Endothelial cell of umbilical vein (primary cell): ENCODE measurements around the gene SLC12A5. TPM values are rescaled to one million over a fixed set of nuclear protein-coding genes. Genes with fewer than 3 reads are reported as not detected.

ENCODE experiments used
- BruUV-seq: library from RNA; stranded (reverse); fragments of 400-500 nt; replicated peaks from 2 replicates; lab custom pipeline; 2021; lab: Mats Ljungman, UMichigan
- CTCF ChIA-PET: fragments of 300-600, 350-600 bp; sonication (Branson Sonifier 250); formaldehyde crosslinking; loops from one replicate; lab custom pipeline; 2021; ENCODE audit warnings: antibody characterized with exemption, inconsistent platforms; lab: Charles Lee
- POLR2A ChIA-PET: fragments of 300-600, 350-600 bp; sonication (Branson Sonifier 250); formaldehyde crosslinking; loops from one replicate; lab custom pipeline; 2021; ENCODE audit warnings: antibody characterized with exemption, inconsistent platforms; lab: Charles Lee
- DNase-seq: peaks from one replicate; pipeline ENCODE4 v3.0.0-alpha.2; 2011; ENCODE audit warnings: low read depth, low spot score
- FAIRE-seq: peaks from 2 replicates; lab custom pipeline; 2011; peaks lifted over from hg19 to GRCh38; lab: Jason Lieb, UNC
- H2AFZ ChIP-seq: 2 replicates; pipeline ENCODE4 v1.6.0; 2012; ENCODE audit warnings: low read depth, low read length, control low read depth, inconsistent platforms
- H3K27ac ChIP-seq: 2 replicates; pipeline ENCODE4 v1.5.1; 2011; ENCODE audit warnings: low read depth, mild to moderate bottlenecking, control low read depth, low read length, moderate library complexity; ENCODE audit not compliant: insufficient read depth
- H3K27me3 ChIP-seq, 2 experiments: 2 replicates each; pipeline versions ENCODE4 v1.6.0 to v1.6.1; 2011; ENCODE audit warnings: low read length in 2 of 2, mixed read lengths in 1 of 2; ENCODE audit not compliant: control insufficient read depth in 2 of 2, insufficient read depth in 2 of 2
- H3K36me3 ChIP-seq, 2 experiments: 2 replicates in 1 of 2; 3 replicates in 1 of 2; pipeline ENCODE4 v1.5.1; 2011; ENCODE audit warnings: low read length in 2 of 2, mild to moderate bottlenecking in 1 of 2, moderate library complexity in 1 of 2; ENCODE audit not compliant: control insufficient read depth in 2 of 2, insufficient read depth in 2 of 2; ENCODE audit errors: extremely low read depth in 1 of 2
- H3K4me1 ChIP-seq: 3 replicates; pipeline ENCODE4 v1.5.1; 2011; ENCODE audit warnings: mild to moderate bottlenecking, low read length; ENCODE audit not compliant: control insufficient read depth, insufficient read depth; ENCODE audit errors: extremely low read depth
- H3K4me2 ChIP-seq: 2 replicates; pipeline ENCODE4 v1.6.1; 2011; ENCODE audit warnings: low read length, control low read depth, mixed read lengths; ENCODE audit not compliant: insufficient read depth
- H3K4me3 ChIP-seq, 3 experiments: fragments of 200-600 bp in 1 of 3; sonication (generic), shearing (Covaris generic) in 1 of 3; replicated peaks in 1 of 3; 2 replicates each; pipeline ENCODE4 v1.5.1; 2011 to 2016; ENCODE audit warnings: control low read depth in 3 of 3, low read length in 3 of 3, mild to moderate bottlenecking in 2 of 3, inconsistent platforms in 1 of 3, low read depth in 1 of 3, moderate library complexity in 1 of 3; ENCODE audit not compliant: insufficient read depth in 1 of 3
- H3K79me2 ChIP-seq: 2 replicates; pipeline ENCODE4 v1.6.0; 2012; ENCODE audit warnings: low read length, inconsistent platforms; ENCODE audit not compliant: control insufficient read depth, insufficient read depth
- H3K9ac ChIP-seq: replicated peaks from 2 replicates; pipeline ENCODE3; 2011; ENCODE audit warnings: low read length, control low read depth; ENCODE audit not compliant: insufficient read depth; ENCODE audit errors: extremely low read depth
- H3K9me1 ChIP-seq: replicated peaks from 3 replicates; pipeline ENCODE4 v1.6.0; 2011; ENCODE audit warnings: mild to moderate bottlenecking, low read length; ENCODE audit not compliant: control insufficient read depth, insufficient read depth; ENCODE audit errors: extremely low read depth
- H3K9me3 ChIP-seq: replicated peaks from 2 replicates; pipeline ENCODE4 v1.5.1; 2012; ENCODE audit warnings: low read length, inconsistent platforms; ENCODE audit not compliant: control insufficient read depth, insufficient read depth
- H4K20me1 ChIP-seq: replicated peaks from 2 replicates; pipeline ENCODE3; 2011; ENCODE audit warnings: mild to moderate bottlenecking, low read length; ENCODE audit not compliant: control insufficient read depth, insufficient read depth; ENCODE audit errors: extremely low read depth
- CTCF ChIP-seq, 2 donors: IDR thresholded peaks; 1 replicate in 1 of 2; 2 replicates in 1 of 2; pipeline ENCODE4 v1.5.1; 2011; ENCODE audit warnings: low read length in 2 of 2, mild to moderate bottlenecking in 2 of 2, moderate library complexity in 2 of 2, control low read depth in 1 of 2, inconsistent platforms in 1 of 2, low read depth in 1 of 2; ENCODE audit not compliant: insufficient read depth in 1 of 2; ENCODE audit errors: extremely low read depth in 1 of 2
- EZH2 ChIP-seq: IDR thresholded peaks from 2 replicates; pipeline ENCODE4 v1.6.1; 2012; ENCODE audit warnings: borderline replicate concordance, low read depth, mild to moderate bottlenecking, moderate library complexity, low read length, inconsistent platforms; ENCODE audit not compliant: severe bottlenecking
- FOS ChIP-seq: IDR thresholded peaks from 2 replicates; pipeline ENCODE4 v1.6.1; 2011; ENCODE audit warnings: mild to moderate bottlenecking, low read length, moderate library complexity, borderline replicate concordance; ENCODE audit not compliant: insufficient read depth
- GATA2 ChIP-seq: IDR thresholded peaks from 2 replicates; pipeline ENCODE4 v1.7.0; 2011; ENCODE audit warnings: low read depth, mild to moderate bottlenecking, moderate library complexity, mixed read lengths, low read length; ENCODE audit not compliant: insufficient read length, insufficient read depth
- JUN ChIP-seq: IDR thresholded peaks from 2 replicates; pipeline ENCODE4 v1.6.1; 2011; ENCODE audit warnings: borderline replicate concordance, low read depth; ENCODE audit not compliant: insufficient read length, insufficient read depth
- MYC ChIP-seq: IDR thresholded peaks from one replicate; pipeline ENCODE4 v1.6.1; 2011; ENCODE audit warnings: mild to moderate bottlenecking, low read depth, low read length
- POLR2A ChIP-seq: IDR thresholded peaks from 2 replicates; pipeline ENCODE4 v1.6.1; 2012; ENCODE audit warnings: low read depth, mild to moderate bottlenecking, control low read depth, low read length
- POLR2AphosphoS5 ChIP-seq: IDR thresholded peaks from 2 replicates; pipeline ENCODE4 v1.6.1; 2012; ENCODE audit warnings: low read depth, mild to moderate bottlenecking, control low read depth, low read length, moderate library complexity; ENCODE audit not compliant: insufficient read depth
- dilution Hi-C: fragments of 300-500 bp; cut with MboI; formaldehyde crosslinking; loops from one replicate; pipeline ENCODE4 v1.15.0; 2019; ENCODE audit warnings: low sequenced_read_pairs; ENCODE audit not compliant: extremely low pct_ligation_motif_present
- intact Hi-C: fragments of 100-400 bp; cut with micrococcal nuclease; formaldehyde crosslinking; loops from one replicate; pipeline ENCODE4 v1.10.0; 2022
- polyA plus RNA-seq, 4 experiments: library from polyadenylated mRNA; depleted of rRNA in 3 of 4; stranded (reverse) in 3 of 4; unstranded in 1 of 4; fragments of >200 nt; gene quantifications; 2 replicates each; pipeline versions ENCODE4 v1.2.1 to v1.2.3, GENCODE V29; 2011 to 2012; ENCODE audit warnings: missing spikeins in 1 of 4
- total RNA-seq: library from RNA; stranded (reverse); gene quantifications from 2 replicates; pipeline ENCODE4 v1.2.3, GENCODE V29; 2021
- TF ChIP-seq, protein P1 (sequence below): IDR thresholded peaks from 2 replicates; pipeline ENCODE4 v1.6.1; 2011; ENCODE audit not compliant: insufficient read depth, insufficient read length

SLC12A5 gene
- total and polyA plus RNA-seq, 2 donors (not counting 3 experiments of a cell fraction or from before 2014, with no cell fraction given), result 1.6 to 2.3 TPM

DNA sequence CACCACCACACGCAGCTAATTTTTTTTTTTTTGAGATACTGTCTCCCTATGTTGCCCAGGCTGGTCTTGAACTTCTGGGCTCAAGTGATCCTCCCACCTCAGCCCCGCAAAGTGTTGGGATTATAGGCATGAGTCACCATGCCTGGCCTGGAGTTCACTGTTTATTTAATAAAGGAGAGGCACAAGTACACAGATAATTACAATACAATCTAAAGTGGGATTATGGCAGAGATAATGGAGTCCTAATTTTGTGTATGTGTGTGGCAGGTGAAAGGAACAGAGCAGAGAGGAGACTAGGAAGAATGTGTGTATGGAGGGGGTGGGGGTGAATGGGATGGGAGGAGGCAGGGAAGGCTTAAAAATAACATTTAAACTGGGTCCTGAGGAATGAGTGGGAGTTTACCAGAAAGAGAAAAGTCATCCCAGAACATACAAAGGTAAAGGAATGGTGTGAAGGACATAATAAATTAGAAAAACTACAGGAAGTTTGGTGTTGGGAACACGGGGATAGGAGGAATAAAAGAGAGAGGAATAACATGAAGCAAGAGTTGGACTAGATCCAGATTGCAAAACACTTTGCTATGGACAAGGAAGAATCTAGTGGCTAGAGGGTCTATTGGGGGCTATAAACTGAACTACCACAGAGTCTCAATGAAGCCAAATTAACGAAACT is 56.3 kb downstream of the SLC12A5 start:
- FAIRE-seq (no peak), DNase-seq (peak; percentile 13)
- TF ChIP-seq, protein P1, sequence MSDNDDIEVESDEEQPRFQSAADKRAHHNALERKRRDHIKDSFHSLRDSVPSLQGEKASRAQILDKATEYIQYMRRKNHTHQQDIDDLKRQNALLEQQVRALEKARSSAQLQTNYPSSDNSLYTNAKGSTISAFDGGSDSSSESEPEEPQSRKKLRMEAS, result no peak
- TF ChIP-seq POLR2AphosphoS5, result no peak
- TF ChIP-seq GATA2, result no peak
- TF ChIP-seq POLR2A, result no peak
- TF ChIP-seq CTCF (IDR thresholded peaks at IDR 0.05; ENCODE audit: extremely low read depth in 1 of 2, insufficient read depth in 1 of 2, low read depth in 1 of 2, low read length in 2 of 2), result no peak
- no peak for TF ChIP-seq FOS
- TF ChIP-seq EZH2, result no peak
- no peak for TF ChIP-seq JUN
- TF ChIP-seq MYC, result no peak
- H3K4me3 ChIP-seq, result no peak overlapping the region
- H3K79me2 ChIP-seq, result peaks cover 88% of the 10 kb centered on the region
- H3K9me3 ChIP-seq, result no peaks in the 10 kb centered on the region
- peaks cover 37% of the 10 kb centered on the region for H4K20me1 ChIP-seq
- H3K27ac ChIP-seq, result no peak overlapping the region
- ChIA-PET POLR2A (no interaction called here), CTCF (interaction anchor here (0.8 to 4.2 kb wide), 5 partner anchors 16 to 98 kb away, joined by 3 to 24 read pairs (median 4); no protein-coding TSS in a partner anchor)
- dilution Hi-C loops (no loop called here), intact Hi-C loops (loop anchor here (10.0 kb wide), 1 partner anchor 271 kb away; the partner anchor contains the start of gene UBE2C)
- H3K4me2 ChIP-seq, result no peak overlapping the region
- no peak overlapping the region for H3K9ac ChIP-seq
- H3K9me1 ChIP-seq, result no peaks in the 10 kb centered on the region
- no peaks in the 10 kb centered on the region for H3K36me3 ChIP-seq
- peaks cover 23% of the 10 kb centered on the region for H3K4me1 ChIP-seq
- no TSS peak for BruUV-seq
- H2AFZ ChIP-seq, result no peak overlapping the region
- H3K27me3 ChIP-seq, result no peaks in the 10 kb centered on the region
